Measurements from ENCODE around the gene SNX5.

Gene SNX5

DNA sequence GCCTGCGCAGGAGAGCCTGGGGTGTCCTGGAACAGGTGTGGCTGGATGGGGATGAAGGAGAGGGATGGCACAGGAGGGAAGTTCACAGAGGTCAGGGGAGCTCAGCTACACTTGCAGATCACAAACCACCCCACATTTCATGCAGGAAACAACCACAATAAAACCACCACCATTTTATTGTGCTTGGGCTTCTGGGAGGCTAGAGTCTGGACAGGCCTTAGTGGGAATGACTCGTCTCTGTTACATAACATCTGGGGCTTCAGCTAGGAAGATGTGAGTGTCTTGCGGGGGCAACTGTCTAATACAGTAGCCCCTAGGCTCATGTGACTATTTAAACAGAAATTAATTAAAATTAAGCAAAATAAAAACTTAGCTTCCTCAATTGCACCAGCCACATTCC, 33.4 kb downstream of the SNX5 start:
- Histone ChIP-seq H3K4me2 (ENCODE audit: low read length) (no peak overlapping the region), H3K9ac (ENCODE audit: low read depth, low read length) (no peak overlapping the region), H3K27me3 (ENCODE audit: control insufficient read depth, insufficient read depth, low read length) (no peaks in the 10 kb centered on the region), H3K4me3 (ENCODE audit: low read length) (no peak overlapping the region), H3K9me3 (replicated peaks; ENCODE audit: low read length) (no peaks in the 10 kb centered on the region), H3K4me1 (ENCODE audit: control insufficient read depth, insufficient read depth, low read length) (peaks cover 18% of the 10 kb centered on the region), H3K36me3 (ENCODE audit: insufficient read depth, low read length) (peaks cover 3% of the 10 kb centered on the region)

DNA sequence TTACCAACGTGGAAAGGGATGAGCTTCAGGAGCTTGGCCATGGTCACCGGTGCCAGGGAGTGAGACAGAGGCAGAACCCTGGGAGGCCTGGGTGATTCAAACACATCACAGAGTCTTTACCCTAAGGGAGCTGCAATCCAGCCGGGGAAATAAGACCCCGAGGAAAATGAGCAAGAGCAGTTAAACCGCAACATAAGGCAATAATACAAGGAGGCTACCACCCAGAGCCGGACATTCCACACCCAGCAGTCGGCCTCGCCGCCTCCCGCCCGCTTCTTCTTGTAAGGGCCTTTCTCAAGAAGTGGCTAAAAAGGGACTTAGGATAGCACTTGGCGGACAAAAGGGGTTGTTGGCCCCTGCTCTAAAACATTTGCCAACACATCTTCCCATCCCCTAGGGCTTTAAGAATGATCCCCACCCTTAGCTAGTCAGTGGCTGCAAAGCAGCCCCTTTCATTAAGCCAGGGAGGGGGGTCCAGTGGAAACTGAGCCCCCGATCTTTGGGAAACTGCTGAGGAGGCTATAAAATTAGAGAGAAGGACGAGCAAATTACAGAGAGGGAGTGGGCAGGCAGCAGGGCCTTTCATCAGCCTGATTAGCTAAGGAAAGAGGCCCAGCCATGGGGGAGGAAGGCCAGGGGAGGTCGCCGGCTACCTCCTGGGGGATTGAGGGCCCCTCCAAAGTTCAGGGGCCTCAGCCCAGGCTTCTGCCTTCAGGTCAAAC, 34.3 kb downstream of the SNX5 start:
- Histone ChIP-seq H3K36me3 (ENCODE audit: insufficient read depth, low read length) (no peaks in the 10 kb centered on the region), H3K4me3 (ENCODE audit: low read length) (no peak overlapping the region), H3K4me1 (ENCODE audit: control insufficient read depth, insufficient read depth, low read length) (peaks cover 18% of the 10 kb centered on the region), H3K4me2 (ENCODE audit: low read length) (no peak overlapping the region), H3K27me3 (ENCODE audit: control insufficient read depth, insufficient read depth, low read length) (no peaks in the 10 kb centered on the region), H3K9ac (ENCODE audit: low read depth, low read length) (no peak overlapping the region), H3K9me3 (replicated peaks; ENCODE audit: low read length) (no peaks in the 10 kb centered on the region)

DNA sequence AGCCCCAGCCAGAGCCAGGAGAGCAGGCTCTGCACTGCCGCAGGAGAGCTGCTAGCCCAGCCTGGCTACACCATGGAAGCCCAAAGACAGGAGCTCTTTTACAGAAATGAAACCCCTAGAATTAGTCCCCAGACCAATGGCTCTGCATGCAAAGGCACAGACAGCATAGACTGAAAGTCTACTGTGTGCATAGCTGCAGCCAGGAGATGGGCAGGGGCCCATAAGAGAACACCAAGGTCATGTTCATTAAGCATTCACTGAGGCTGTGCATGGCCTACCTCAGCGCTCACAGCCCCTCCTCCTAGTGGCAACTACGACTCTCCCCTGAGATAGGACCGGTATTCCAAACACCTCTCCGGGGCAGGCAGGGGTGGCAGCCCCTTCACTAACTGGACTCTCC, 34.9 kb downstream of the SNX5 start:
- no peak overlapping the region for H3K4me2 ChIP-seq (ENCODE audit: low read length)
- H3K9ac ChIP-seq (ENCODE audit: low read depth, low read length), result no peak overlapping the region
- peaks cover 18% of the 10 kb centered on the region for H3K4me1 ChIP-seq (ENCODE audit: control insufficient read depth, insufficient read depth, low read length)
- H3K27me3 ChIP-seq (ENCODE audit: control insufficient read depth, insufficient read depth, low read length), result no peaks in the 10 kb centered on the region
- no peak overlapping the region for H3K4me3 ChIP-seq (ENCODE audit: low read length)
- no peaks in the 10 kb centered on the region for H3K36me3 ChIP-seq (ENCODE audit: insufficient read depth, low read length)
- H3K9me3 ChIP-seq (replicated peaks; ENCODE audit: low read length), result no peaks in the 10 kb centered on the region

- no peaks in the 10 kb centered on the region for H3K27me3 ChIP-seq (ENCODE audit: control insufficient read depth, insufficient read depth, low read length)
- no peak overlapping the region for H3K4me2 ChIP-seq (ENCODE audit: low read length)
- H3K4me1 ChIP-seq (ENCODE audit: control insufficient read depth, insufficient read depth, low read length), result peaks cover 18% of the 10 kb centered on the region
- no peaks in the 10 kb centered on the region for H3K9me3 ChIP-seq (replicated peaks; ENCODE audit: low read length)
- no peak overlapping the region for H3K4me3 ChIP-seq (ENCODE audit: low read length)
- no peaks in the 10 kb centered on the region for H3K36me3 ChIP-seq (ENCODE audit: insufficient read depth, low read length)
- H3K9ac ChIP-seq (ENCODE audit: low read depth, low read length), result no peak overlapping the region
Observed at GRCh38 chr20:17933121-17933520, 35.5 kb downstream of the SNX5 start.

DNA sequence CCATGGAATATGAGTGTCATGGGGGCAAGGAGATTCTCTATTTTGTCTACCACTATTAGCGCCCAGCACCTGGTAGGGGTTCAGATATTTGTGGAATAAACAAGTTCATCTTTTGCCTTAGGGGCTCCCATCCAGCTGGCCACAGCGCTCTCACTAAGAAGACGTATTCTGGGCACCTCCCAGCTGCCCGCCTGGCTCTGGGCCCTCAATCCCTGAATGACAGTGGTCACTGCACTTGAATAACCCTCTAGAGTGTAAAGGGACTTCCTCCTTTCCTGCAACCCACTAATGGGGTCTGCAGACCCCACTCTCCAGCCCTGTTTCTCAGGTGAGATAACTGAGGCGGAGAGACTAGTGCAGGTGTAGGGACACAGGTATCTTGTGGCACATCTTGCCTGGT, 36.2 kb downstream of the SNX5 start:
- peaks cover 16% of the 10 kb centered on the region for H3K4me1 ChIP-seq (ENCODE audit: control insufficient read depth, insufficient read depth, low read length)
- no peaks in the 10 kb centered on the region for H3K27me3 ChIP-seq (ENCODE audit: control insufficient read depth, insufficient read depth, low read length)
- no peak overlapping the region for H3K9ac ChIP-seq (ENCODE audit: low read depth, low read length)
- H3K36me3 ChIP-seq (ENCODE audit: insufficient read depth, low read length), result no peaks in the 10 kb centered on the region
- H3K4me3 ChIP-seq (ENCODE audit: low read length), result no peak overlapping the region
- no peaks in the 10 kb centered on the region for H3K9me3 ChIP-seq (replicated peaks; ENCODE audit: low read length)
- no peak overlapping the region for H3K4me2 ChIP-seq (ENCODE audit: low read length)

GRCh38 chr20:17931513-17931912, 37.1 kb downstream of the SNX5 start:
- Histone ChIP-seq H3K4me2 (ENCODE audit: low read length) (no peak overlapping the region), H3K9me3 (replicated peaks; ENCODE audit: low read length) (no peaks in the 10 kb centered on the region), H3K27me3 (ENCODE audit: control insufficient read depth, insufficient read depth, low read length) (no peaks in the 10 kb centered on the region), H3K4me3 (ENCODE audit: low read length) (no peak overlapping the region), H3K4me1 (ENCODE audit: control insufficient read depth, insufficient read depth, low read length) (peaks cover 7% of the 10 kb centered on the region), H3K9ac (ENCODE audit: low read depth, low read length) (no peak overlapping the region), H3K36me3 (ENCODE audit: insufficient read depth, low read length) (no peaks in the 10 kb centered on the region)

GRCh38 chr20:17928633-17929311, 39.8 kb downstream of the SNX5 start:
- no peaks in the 10 kb centered on the region for H3K9me3 ChIP-seq (replicated peaks; ENCODE audit: low read length)
- H3K4me2 ChIP-seq (ENCODE audit: low read length), result no peak overlapping the region
- H3K4me3 ChIP-seq (ENCODE audit: low read length), result no peak overlapping the region
- no peaks in the 10 kb centered on the region for H3K36me3 ChIP-seq (ENCODE audit: insufficient read depth, low read length)
- H3K4me1 ChIP-seq (ENCODE audit: control insufficient read depth, insufficient read depth, low read length), result no peaks in the 10 kb centered on the region
- H3K27me3 ChIP-seq (ENCODE audit: control insufficient read depth, insufficient read depth, low read length), result peaks cover 5% of the 10 kb centered on the region
- H3K9ac ChIP-seq (ENCODE audit: low read depth, low read length), result no peak overlapping the region

DNA sequence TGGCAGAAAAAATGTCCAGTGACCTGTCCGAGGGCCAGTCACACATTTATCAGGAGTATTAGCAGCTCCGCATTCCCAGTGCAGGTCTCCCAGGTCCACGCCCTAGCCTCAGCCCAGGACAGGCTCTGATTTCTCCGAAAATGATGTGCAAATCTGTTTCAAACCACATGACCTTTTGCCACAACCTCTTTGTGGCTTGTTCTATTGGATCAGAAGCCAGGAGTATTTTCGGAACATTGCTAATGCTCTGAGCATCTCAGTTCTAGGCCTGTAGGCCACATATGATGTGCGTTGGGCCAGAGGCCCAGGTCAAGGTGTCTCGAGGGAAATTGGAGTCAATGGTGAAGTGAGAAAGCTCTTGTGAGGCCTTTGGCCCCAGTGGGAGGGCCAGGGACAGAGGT, 40.4 kb downstream of the SNX5 start:
- H3K9me3 ChIP-seq (replicated peaks; ENCODE audit: low read length), result no peaks in the 10 kb centered on the region
- H3K36me3 ChIP-seq (ENCODE audit: insufficient read depth, low read length), result no peaks in the 10 kb centered on the region
- H3K27me3 ChIP-seq (ENCODE audit: control insufficient read depth, insufficient read depth, low read length), result peaks cover 8% of the 10 kb centered on the region
- no peaks in the 10 kb centered on the region for H3K4me1 ChIP-seq (ENCODE audit: control insufficient read depth, insufficient read depth, low read length)
- no peak overlapping the region for H3K9ac ChIP-seq (ENCODE audit: low read depth, low read length)
- H3K4me3 ChIP-seq (ENCODE audit: low read length), result no peak overlapping the region
- H3K4me2 ChIP-seq (ENCODE audit: low read length), result no peak overlapping the region

DNA sequence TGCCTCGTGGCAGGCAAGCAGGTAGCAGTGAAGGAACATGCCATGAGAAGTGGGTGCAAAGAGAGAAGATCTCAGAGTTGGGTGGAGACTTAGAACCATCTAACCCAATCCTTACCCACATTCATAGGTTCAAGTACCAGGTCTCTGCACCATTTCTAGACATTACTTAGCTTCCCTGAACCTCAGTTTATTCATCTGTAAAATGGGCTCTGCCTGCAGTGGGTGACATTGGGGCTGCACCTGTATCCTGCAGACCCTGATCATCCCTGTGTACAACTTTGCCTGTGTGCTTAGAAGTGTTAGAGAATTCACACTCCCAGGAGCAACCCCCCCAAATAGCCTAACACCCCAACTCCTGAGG, 42.7 kb downstream of the SNX5 start:
- Histone ChIP-seq H3K4me2 (ENCODE audit: low read length) (no peak overlapping the region), H3K9ac (ENCODE audit: low read depth, low read length) (no peak overlapping the region), H3K4me3 (ENCODE audit: low read length) (no peak overlapping the region), H3K27me3 (ENCODE audit: control insufficient read depth, insufficient read depth, low read length) (peaks cover 8% of the 10 kb centered on the region), H3K9me3 (replicated peaks; ENCODE audit: low read length) (no peaks in the 10 kb centered on the region), H3K4me1 (ENCODE audit: control insufficient read depth, insufficient read depth, low read length) (no peaks in the 10 kb centered on the region), H3K36me3 (ENCODE audit: insufficient read depth, low read length) (no peaks in the 10 kb centered on the region)

GRCh38 chr20:17925141-17925939, 43.3 kb downstream of the SNX5 start:
- H3K4me3 ChIP-seq (ENCODE audit: low read length), result no peak overlapping the region
- no peaks in the 10 kb centered on the region for H3K9me3 ChIP-seq (replicated peaks; ENCODE audit: low read length)
- H3K9ac ChIP-seq (ENCODE audit: low read depth, low read length), result no peak overlapping the region

GRCh38 chr20:17921774-17922173, 46.8 kb downstream of the SNX5 start:
- no peaks in the 10 kb centered on the region for H3K36me3 ChIP-seq (ENCODE audit: insufficient read depth, low read length)
- peaks cover 8% of the 10 kb centered on the region for H3K27me3 ChIP-seq (ENCODE audit: control insufficient read depth, insufficient read depth, low read length)
- H3K4me1 ChIP-seq (ENCODE audit: control insufficient read depth, insufficient read depth, low read length), result no peaks in the 10 kb centered on the region
- H3K4me2 ChIP-seq (ENCODE audit: low read length), result no peak overlapping the region
- no peaks in the 10 kb centered on the region for H3K9me3 ChIP-seq (replicated peaks; ENCODE audit: low read length)
- no peak overlapping the region for H3K4me3 ChIP-seq (ENCODE audit: low read length)
- no peak overlapping the region for H3K9ac ChIP-seq (ENCODE audit: low read depth, low read length)

More at GRCh38 chr20:17925141-17925939, 43.3 kb downstream of the SNX5 start:
- Histone ChIP-seq H3K36me3 (ENCODE audit: insufficient read depth, low read length) (no peaks in the 10 kb centered on the region), H3K4me2 (ENCODE audit: low read length) (no peak overlapping the region), H3K4me1 (ENCODE audit: control insufficient read depth, insufficient read depth, low read length) (no peaks in the 10 kb centered on the region), H3K27me3 (ENCODE audit: control insufficient read depth, insufficient read depth, low read length) (peaks cover 8% of the 10 kb centered on the region)

Measured in skeletal muscle satellite cell (primary cell).